HG03457 (cell line): ENCODE results near the gene SUSD1.
"Not testable (repeated sequence)": the region's sequence is repeated elsewhere in the genome, so short reads cannot be mapped to it uniquely, and the experiment has no call there.

Experiments
- ATAC-seq: cut with Tn5 transposase; IDR thresholded peaks from one replicate; pipeline ENCODE4 v1.9.1; 2021; ENCODE audit warnings: moderate number of reproducible peaks; ENCODE audit not compliant: unreplicated experiment

SUSD1 gene

DNA sequence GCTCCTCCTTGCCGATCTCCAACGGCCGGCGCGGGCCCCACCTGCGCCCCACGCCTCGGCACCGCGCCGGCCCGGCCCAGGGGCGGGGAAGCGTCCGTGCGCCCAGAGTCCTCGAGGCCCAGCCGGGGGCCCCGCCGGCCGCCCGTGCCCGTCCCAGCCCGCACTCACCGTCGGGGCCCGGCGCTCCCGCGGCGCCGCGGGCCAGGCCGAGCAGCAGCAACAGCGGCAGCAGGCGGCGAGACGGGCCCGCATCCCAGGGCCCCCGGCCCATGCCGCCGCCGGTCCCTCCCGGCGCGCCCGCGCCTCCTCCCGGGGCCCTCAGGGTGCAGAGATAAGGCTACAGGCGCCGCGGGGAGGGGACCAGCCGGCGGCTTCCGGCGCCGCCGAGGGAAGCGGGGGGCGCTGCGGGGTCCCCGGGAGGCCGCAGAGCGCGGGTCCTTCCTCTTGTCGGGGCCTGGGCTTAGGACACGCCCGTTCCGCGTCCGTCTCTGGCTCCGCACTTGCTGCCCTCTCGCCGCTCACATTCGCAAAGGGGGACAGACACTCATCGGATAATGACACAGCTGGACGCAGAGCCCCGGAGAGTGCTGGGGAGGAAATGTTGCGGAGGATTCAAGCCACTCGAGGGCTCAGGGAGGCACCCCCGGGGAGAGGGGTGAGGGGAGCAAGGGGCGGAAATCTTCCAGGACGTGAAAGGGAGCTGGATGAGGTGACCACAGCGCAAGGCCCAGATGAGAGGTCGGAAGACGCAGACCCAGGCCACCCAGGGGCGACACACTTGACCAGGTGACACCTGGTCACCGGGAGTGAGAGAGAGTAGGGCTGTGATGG is at the start of gene SUSD1:
SUSD1 (minus strand) TSS at position 333 of the 831 bp plus-strand sequence; CDS start at position 271, 62 bp downstream.
- peak; percentile 38 for ATAC-seq

DNA sequence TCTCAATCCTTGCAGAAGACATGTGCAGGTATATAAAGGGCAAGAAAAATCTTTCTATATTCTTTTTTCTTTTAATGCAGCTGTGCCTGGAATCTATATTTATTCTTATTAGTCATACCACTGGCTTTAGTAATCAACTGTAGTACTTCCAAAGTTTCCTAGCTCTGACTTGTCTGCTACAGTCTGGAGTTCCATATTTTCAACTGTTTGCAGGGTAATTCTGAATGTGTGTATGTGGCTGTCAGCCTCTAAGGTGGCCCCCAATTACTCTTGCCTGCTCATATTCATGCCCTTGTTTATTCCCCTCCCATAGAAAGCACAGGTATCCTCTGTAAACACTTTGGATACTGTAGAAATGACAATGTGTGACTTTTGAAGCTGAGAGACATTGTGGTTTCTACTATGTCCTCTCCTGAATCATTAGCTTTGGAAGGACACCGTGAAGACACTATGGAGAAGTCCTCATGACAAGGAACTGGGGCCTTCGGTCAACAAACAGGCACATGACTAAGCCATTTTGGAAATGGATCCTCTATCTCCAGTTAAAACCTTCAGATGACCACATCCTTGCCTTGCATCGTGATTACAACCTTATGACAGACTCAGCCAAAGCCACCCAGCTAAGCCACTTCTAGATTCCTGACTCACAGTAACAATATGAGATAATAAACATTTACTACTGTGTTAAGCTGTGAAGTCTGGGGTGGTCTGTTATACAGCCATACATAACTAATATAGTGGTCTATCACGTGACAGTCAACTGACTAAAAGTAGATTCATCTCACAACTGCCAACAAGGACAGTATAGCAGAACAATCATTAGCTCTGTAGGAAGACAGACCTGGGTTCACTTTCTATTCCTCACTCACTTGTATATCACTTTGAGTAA is 49.5 kb upstream of the SUSD1 start:
- no peak for ATAC-seq

DNA sequence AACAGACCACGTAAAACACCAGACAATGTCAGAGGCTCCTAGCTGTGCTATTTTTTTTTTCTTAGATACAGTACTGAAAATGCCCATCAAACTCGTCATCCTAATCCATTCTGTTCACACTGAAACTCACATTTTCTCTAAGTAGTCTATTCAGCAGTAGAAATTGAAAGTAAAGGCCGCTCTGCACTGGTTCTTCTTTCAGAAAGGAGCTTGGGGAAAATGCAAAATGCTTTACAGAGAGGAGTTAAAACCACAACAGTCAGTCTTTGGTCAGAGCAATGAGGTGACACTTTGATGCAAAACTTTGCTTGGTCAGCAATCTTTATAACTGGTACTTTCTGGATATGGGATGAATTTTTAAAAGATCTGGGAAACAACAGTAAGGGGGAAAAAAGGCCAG is 43.8 kb upstream of the SUSD1 start:
- ATAC-seq = peak; percentile 86

DNA sequence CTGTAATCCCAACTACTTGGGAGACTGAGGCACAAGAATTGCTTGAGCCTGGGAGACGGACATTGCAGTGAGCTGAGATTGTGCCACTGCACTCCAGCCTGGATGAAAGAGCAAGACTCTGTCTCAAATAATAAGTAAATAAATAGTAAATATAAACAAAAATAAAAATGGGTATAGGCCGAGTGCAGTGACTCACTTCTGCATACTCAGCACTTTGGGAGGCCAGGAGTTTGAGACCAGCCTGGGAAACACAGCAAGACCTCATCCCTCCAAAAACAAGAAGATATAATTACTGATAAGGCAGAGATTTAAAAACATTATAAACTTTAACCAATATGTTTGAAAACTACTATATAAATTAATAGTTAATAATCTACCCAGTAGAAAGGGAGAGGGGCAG is 37.8 kb upstream of the SUSD1 start:
- no peak for ATAC-seq

DNA sequence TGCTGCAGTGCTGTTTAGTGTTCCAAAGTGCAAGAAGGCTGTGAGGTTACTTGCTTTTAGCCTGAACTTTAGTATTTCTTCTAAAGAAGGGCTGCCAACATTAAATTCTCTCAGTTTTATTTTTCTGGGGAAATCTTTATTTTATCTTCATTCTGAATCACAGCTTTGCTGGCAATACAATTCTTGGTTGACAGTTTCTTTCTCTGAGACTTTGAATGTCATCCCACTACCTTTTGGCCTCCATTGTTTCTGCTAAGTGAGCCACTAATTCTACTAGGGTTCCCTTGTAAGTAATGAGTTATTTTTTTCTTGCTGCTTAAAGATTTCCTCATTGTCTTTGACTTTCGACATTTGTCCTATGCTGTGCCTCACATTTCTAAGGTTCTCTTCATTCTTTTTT is 32.4 kb upstream of the SUSD1 start:
- ATAC-seq = no peak

DNA sequence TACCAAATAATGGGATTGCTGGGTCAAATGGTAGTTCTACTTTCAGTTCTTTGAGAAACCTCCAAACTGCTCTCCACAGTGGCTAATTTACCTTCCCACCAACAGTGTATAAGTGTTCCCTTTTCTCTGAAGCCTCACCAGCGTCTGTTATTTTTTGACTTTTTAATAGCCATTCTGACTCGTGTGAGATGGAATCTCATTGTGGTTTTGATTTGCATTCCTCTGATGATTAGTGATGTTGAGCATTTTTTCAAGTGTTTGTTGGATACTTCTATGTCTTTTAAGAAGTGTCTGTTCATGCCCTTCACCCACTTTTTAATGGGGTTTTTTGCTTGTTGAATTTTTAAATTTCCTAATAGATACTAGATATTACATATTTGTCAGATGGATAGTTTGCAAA is 28.4 kb upstream of the SUSD1 start:
- no peak for ATAC-seq

DNA sequence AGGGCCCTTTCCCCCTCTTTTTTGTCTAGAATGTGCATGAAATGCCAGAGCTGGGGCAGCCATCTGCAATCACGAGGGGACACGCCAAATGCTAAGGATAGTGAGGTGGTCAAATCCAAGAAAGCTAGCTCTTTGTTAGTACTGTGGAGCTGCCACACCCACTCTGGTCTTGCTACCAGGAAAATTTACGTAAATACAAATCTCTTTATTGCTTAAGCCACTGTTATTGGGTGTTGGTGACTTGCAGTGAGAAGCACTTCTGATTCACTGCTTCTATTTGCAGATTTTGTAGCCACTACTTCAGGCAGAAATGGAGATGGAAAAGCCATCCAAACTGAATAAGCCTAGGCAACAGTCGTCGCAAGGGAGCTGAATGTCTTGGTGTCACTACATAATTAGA is 25.6 kb upstream of the SUSD1 start:
- ATAC-seq = no peak

DNA sequence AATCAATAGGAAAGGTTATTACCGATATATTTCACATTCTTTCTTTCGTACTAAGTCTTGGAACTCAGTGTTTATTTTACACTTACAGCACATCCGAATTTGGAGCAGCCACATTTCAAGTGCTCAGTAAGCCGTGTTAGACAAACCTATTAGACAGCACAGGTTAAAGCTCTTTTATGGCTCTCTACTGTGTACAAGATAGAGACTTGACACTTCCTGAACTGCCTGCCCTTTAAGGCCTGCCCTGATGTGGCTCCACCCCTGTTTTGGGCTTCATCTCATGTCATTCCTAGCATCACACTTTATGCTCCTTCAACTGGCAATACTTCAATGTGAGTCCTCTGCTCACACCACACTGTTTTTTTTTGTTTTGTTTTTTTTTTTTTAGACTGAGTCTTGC is 23.5 kb upstream of the SUSD1 start:
- no peak for ATAC-seq

DNA sequence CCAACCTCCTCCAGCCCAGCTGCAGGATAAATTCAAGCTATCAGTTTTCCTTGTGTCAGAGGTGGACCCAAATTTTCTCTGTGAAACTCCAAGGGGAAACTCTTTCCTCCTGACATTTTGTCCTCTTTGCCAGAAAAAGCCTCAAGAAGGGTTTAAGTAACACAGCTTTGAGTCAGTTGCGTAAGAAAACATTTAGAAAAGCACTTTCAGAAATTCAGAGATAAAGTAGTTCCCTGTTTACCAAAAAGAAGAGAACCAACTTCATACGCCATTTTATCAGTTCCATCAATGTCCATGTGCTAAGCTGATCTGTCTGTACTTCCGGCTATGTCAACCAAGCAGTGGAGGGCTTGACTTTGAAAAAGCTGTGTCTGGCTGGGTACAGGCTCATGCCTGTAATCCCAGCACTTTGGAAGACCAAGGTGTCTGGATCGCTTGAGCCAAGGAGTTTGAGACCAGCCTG is 19.9 kb upstream of the SUSD1 start:
- no peak for ATAC-seq

DNA sequence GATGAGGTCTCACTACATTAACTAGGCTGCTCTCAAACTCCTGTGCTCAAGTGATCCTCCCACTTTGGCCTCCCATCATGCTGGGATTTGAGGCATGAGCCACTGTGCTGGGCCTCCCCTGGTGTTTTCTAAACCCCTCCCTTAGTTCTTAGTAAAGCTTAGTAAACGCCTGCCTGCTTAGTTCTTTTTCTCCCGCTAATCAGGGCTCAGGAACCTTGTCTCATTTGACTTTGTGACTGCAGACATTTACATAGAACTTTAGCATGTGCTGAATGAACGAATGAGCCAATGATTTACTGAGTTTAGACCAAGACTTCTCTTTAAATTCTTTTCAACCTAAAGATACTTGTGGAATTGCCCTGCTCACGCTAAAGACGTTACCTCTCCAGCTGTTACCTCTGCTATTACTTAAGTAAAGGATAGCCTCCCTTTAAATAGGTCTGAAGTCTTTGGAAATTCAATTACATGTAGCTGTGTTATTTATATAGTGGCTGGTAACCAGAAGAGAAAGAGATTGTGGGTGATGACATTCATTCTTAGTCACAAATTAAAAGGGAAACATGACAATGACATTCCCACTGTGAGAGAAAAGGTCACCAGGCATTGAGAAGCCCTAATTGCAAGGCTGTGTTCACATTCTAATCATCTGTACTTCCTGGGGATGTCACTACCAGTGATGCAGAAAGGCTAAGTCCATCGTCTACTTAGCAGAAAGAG is 18.6 kb upstream of the SUSD1 start:
- no peak for ATAC-seq

DNA sequence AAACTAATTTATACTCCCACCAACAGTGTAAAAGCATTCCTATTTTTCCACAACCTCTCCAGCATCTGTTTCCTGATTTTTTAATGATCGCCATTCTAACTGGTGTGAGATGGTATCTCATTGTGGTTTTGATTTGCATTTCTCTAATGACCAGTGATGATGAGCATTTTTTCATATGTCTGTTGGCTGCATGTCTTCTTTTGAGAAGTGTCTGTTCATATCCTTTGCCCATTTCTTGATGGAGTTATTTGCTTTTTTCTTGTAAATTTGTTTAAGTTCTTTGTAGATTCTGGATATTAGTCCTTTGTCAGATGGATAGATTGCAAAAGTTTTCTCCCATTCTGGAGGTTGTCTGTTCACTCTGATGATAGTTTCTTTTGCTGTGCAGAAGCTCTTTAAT is 15.2 kb upstream of the SUSD1 start:
- ATAC-seq = not testable (repeated sequence)

DNA sequence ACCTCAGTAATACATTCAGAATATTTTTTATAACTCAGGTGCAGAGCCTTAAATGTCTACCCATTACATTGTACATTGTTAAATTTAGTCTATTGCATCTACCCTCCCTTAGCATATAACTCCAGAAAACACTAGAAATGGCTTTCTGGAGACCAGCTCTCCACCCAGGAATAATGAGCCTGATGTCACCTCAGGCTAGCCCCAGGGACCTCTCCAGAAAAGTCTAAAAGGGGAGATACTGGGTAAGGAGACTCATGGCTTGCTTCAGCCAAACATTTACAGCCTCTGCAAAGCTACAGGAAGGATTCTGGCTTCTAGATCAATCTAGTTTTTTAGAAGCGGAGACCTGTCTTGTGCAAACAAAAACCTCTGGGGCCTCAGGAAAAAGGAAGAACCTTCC is 13.8 kb upstream of the SUSD1 start:
- ATAC-seq = no peak

DNA sequence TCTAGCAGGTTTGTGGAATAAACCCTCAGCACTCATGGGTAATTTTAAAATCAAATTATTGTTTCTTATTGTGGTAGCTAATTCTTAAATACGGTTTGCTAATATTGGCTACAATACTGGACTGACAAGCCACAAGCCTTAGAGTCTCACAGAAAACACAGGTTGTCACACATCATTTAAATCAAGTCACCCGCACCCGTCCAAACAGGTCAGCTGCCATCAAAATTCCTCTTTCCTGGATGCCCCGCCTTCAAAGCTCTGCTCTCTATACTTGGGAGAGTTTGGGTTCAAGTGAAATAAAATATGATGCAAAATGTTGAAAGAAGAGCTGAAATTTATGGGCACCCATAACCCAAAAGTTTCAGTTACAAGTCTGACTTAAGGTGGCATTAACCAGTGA is 12.3 kb upstream of the SUSD1 start:
- ATAC-seq = no peak

DNA sequence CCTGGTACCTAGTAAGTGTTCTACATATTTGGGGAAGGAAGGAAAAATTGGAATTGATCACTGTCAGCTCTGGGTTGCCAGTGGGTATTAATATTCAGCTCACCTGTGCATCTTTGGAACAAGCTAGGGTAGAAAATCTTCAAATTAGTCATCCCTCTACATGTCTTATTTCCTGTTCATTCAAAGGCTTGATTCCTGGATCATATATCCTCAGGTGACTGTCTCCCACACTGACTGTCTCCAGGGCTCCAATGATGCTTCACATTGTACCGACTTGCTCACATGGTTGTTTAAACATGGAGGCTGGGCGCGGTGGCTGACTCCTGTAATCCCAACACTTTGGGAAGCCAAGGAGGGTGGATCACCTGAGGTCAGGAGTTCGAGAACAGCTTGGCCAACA is 11.6 kb upstream of the SUSD1 start:
- ATAC-seq = no peak

DNA sequence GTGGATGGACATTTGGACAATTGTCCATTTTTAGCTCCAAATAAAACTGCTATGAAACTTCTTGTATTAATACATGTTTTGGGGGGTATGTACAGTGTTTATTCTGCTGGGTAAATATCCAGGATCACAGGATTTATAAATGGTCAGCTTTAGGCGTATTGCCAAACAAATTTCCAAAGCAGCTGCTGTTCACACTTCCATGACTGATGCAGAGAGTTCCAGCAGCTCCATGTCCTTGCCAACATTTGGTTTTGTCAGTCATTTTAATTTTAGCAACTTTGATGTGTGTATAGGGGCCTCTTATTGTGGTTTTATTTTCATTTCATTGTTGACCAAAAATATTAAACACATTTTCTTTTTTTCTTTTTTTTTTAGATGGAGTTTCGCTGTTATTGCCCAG is 9.8 kb upstream of the SUSD1 start:
- ATAC-seq = no peak

DNA sequence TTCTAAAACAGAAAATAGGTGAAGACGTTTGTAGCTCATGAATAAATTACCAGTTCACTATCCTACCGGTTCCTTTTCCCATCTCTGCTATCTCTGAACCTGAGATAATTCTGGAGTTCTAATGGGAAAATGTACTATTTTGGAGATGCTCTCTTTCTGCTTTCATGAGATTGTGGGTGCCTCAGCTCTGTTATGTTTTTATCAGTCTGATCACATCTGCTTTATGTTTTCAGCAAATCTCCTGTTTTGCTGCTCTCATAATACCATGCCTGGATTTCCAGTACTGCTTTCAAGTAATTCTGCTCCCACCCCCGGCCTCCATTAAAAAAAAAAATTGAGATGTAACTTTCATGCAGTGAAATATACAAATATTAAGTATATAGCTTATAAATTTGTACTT is 9.1 kb upstream of the SUSD1 start:
- ATAC-seq = no peak

DNA sequence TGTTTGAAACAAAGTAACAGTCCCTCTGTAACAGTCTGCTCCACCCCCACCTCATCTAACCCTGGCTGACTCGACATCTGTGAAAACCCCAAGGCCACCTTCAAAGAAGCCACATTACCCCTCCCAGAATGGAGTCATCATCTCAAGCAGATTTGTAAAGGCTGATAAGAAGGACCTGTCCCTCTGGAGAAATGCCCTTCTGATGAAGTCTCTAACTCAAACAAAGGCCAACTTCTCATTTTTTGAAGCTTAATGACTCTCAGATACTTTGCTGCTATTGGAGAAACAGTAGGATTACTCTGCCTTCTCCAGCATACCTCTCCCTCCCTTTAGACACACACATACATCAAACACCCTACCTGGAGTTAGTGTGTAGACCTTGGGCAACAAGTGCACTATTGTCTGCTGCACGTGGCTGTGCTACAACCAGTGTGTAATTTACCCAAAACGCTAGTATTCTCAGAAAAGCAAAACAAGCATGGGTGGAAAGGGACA is 5.3 kb upstream of the SUSD1 start:
- no peak for ATAC-seq

DNA sequence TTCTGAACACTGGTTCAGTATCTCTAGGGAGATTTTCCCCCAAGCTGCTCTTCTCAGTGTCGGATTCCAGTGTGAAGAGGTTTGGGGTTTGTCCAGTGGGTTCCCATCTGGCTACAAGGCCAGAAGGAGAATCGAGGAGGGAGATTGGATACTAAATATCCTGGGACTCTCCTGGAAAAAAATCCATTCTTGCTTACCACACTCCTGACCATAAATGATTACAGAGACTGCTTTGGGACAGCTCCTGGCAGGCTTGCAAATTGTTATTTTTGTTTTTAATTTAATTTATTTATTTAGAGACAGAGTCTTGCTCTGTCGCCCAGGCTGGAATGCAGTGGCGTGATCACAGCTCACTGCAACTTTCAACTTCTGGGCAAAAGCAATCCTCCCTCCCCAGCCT is 4.7 kb upstream of the SUSD1 start:
- ATAC-seq = no peak

DNA sequence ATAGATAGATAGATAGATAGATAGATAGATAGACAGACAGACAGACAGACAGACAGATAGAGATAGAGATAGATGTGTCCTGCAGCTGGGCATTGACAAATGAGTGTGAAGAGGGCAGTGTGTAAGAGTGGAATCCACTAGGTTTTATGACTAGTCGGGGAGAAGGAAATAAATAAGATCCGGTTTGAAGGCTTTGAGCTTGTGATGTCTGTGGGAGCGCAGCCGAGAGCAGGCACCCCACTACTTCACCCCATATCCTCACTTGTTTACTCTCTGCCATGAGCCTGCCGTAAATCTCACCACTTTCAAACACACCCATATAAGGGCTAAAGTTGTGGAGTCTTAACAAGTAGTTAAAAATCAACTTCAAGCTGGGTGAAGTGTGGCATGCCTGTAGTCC is 1.4 kb upstream of the SUSD1 start:
- ATAC-seq = no peak

DNA sequence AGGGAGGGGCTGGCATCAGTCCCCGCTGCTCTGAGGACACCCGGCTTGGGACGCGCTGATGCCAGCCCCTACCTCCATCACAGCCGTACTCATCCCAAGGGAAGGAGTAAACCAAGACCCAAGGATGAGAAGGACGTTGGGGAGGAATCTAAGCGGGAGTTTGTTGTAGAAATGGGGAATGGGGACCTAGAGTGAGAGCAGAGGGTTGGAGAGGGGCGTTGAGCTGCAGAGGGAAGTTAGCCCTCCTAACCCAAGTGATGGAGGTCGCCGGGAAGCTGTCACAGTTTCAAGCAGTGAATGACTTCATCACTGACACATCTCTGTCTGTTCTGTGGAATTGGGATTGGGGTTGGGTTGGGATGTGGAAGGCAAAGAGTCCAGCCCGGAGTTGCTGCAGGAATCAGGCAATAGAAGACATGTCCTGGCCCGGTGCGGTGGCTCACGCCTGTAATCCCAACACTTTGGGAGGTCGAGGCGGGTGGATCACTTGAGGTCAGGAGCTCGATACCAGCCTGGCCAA is 759 bp upstream of the SUSD1 start:
- no peak for ATAC-seq
